HG03159 (cell line): ENCODE data around the gene VAV1.

ENCODE experiments used
- ATAC-seq: cut with Tn5 transposase; IDR thresholded peaks from one replicate; pipeline ENCODE4 v1.9.1; 2021; ENCODE audit warnings: mild to moderate bottlenecking, moderate library complexity; ENCODE audit not compliant: unreplicated experiment

The VAV1 gene

DNA sequence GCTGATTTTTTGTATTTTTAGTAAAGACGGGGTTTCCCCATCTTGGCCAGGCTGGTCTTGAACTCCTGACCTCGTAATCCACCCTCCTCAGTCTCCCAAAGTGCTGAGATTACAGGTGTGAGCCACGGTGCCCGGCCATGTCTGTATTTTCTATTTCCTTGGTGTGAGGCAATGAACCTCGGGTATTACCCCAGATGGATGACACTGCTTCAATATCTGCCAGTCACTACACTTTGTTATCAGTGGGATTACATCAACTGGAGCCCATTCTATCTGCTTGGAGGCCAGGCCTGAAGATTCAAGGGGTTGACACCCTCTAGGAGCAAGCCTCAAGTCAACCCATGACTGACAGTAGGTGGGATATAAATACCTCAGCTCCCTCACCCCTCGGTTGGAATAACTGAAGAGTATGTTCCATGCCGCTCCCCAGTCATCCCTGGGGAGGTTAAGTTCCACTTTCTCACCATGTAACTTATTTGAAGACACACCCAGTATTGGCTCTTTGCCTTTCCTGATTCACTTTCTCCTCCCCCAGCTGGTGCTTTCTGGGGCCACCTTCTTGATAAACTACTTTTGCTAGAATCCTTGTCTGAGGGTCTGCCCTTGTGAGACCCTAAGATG, 113.9 kb downstream of the VAV1 start:
- no peak for ATAC-seq

DNA sequence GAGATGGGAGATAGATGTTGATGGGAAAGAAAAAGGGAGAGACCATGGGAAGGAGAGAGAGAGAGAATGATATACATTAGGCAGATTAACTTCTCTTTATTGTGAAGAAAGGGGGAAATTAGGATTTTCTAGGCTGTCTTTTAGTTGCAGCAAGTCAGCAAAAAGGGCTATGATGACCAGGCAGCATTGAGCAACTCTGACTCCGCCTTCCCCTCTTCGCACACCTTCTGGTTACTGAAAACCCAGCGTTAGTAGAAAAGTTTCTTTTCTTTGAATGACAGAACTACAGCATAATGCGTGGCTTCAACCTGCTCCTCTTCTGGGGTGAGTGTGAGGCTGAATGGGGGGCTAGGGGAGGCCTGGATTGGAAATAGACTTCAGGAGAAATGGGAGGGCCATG, 114.8 kb downstream of the VAV1 start, which contains the start of gene ADGRE1:
Gene ADGRE1, plus strand, starts transcription at position 264 of the 400 bp plus-strand sequence. Its CDS starts 30 bp downstream, at position 294.
- ATAC-seq, result no peak

DNA sequence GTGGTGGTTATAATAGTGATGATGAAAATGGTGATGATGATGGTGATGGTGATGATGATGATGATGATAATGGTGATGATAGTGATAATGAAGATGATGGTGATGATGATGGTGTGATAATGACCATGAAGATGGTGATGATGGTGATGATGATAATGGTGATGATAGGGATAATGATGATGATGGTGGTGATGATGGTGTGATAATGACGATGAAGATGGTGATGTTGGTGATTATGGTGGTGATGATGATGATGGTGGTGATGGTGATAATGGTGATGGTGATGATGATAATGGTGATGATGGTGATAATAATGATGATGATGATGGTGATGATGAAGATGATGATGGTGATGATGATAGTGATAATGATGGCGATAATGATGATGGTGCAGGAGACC, 116.5 kb downstream of the VAV1 start:
- ATAC-seq, result no peak

DNA sequence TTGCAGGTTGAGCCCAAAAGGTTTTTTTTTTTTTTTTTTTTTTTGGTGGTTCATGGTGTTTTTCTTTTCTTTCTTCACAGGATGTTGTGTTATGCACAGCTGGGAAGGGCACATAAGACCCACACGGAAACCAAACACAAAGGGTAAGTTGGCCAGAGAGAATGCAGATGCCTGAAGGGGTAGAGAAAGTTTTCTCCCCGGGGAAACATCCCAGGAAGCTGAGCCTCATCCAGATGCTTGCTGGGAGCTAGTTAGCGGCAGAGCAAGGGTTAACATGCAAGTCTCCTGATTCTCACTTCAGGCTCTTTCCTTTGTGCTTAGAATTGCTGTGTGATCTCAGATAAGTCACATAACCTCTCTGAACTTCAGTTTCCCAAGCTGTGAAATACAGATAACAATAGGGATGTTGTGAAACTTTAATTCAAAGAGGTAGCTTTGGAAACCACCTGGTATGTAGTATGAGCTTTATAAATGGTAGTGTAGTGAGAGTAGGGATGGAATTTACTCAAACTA, 117.9 kb downstream of the VAV1 start:
- no peak for ATAC-seq

DNA sequence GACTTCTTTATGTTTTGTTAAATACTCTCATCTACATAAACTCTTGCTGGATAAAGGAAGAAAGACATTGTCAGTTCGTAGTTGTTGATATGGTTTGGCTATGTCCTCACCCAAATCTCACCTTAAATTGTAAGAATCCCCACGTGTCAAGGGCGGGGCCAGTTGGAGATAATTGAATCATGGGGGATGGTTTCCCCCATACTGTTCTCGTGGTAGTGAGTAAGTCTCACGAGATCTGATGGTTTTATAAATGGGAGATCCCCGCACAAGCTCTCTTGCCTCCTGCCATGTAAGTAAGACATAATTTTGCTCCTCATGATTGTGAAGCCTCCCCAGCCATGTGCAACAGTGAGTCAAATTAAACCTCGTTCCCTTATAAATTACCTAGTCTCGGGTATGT, 118.4 kb downstream of the VAV1 start:
- ATAC-seq, result no peak

DNA sequence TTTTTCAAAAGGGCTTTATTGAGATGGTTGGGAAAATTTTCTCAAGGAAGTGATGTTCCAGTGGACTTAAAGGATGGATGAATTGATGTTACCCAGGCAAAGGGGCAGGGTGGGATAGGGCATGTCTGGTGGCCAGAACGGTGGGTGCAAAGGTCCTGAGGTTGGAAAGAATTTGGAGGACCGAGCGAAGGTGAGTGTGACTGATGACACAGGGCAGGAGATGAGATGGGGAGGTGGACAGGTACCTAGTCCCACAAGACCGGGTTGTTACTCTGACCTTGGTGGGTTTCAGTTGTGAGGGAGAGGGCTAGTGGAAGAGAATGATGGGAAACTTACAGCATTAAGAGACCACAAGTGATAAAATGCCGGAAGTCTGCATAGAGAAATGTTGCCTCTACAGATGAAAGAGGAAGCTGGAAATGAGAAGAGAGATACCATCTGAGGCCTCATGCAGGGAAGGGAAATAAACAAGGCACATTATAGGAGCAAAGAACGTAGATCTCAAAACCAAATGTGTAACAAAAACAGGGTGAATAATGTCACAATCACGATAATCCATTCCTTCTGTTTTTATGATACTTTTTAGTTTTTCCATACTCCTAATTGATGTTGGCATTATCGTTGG, 119.4 kb downstream of the VAV1 start:
- ATAC-seq, result no peak

DNA sequence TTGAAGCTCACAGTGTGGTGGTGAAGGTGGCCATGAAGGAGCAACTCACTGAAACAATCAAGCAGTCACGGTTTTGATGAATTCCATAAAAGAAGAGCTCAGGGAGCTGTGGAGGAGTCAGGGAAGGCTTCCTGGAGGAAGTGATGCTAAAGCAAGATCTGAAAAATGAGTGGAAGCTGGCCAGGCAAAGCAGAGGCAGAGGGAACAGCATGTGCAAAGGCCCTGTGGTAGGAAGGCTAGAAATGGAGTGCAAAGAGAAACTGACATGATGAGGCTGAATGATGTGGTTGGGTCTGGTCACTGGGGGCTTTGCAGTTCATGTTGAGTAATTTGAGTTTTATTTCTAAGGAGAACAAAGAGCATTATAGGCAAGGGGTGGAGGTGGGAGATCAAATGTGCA, 121.8 kb downstream of the VAV1 start:
- ATAC-seq, result no peak

DNA sequence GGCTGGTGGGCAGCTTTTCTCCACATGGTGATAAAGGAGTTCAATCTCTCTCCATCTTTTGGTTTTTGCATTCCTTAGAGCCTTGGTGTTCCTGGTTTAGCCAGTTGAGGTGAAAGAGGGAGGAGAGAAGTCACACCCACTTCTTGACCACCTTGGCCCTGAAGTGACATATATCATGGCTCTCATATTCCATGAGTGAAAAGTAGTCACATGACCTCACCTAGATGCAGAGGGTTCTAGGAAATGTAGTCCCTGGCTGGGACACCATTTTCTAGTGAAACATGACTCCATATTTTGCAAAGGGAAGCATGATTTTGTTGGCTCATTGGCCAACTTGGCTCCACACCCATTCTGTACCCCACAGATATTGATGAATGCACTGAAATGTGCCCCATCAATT, 130.9 kb downstream of the VAV1 start:
- ATAC-seq, result no peak

DNA sequence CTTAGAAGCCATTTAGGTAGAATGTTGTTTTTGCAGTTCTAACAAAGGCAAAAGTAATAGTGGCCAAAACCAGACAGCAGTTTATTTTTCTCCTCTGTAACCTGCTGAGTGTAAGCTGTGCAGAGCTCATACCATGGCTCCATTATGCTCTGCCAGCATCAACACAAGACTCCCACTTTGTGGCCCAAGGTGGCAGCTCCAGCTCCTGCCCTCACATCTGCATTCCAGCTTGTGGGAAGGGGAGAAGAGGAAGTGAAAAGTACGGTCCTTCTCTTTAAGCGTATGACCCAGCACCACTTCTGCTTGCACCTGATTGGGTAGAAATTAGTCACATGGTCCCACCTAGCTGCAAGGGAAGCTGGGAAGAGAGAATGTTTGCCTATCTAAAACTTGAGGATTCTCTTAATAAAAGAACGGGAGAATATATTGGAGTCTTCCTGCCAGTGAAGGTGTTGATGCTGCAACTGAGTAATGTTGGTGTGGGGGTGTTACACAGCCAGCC, 134.1 kb downstream of the VAV1 start:
- no peak for ATAC-seq
